ENCODE data around the gene NECTIN1. TPM values are rescaled to one million over a fixed set of nuclear protein-coding genes. Genes with fewer than 3 reads are reported as not detected.

NECTIN1 gene
- total and polyA plus RNA-seq, 4 donors = 4.7 to 18.3 (median 7.3) TPM

- peaks cover 0 to 2% (median 0%) of the 10 kb centered on the region in 3 donors for H3K27me3 ChIP-seq (ENCODE audit: control insufficient read depth in 3 of 3, insufficient read depth in 3 of 3, low read length in 2 of 3)
- H3K9ac ChIP-seq (ENCODE audit: insufficient read depth in 1 of 2, low read length in 2 of 2) = no peak overlapping the region
- ATAC-seq (ENCODE audit: insufficient read depth, low FRiP score) (no peak), DNase-seq (no peak)
- no peak for TF ChIP-seq CTCF (IDR thresholded peaks at IDR 0.05; ENCODE audit: control extremely low read depth, extremely low read depth)
- H3K9me3 ChIP-seq (ENCODE audit: control insufficient read depth in 4 of 4, insufficient read depth in 3 of 4, low read length in 3 of 4) = peaks cover 0 to 1% (median 0%) of the 10 kb centered on the region in 4 donors
- no peaks in the 10 kb centered on the region for H3K36me3 ChIP-seq (ENCODE audit: control insufficient read depth in 4 of 4, insufficient read depth in 4 of 4, low read length in 4 of 4)
- H3K27ac ChIP-seq (ENCODE audit: low read depth in 1 of 2, low read length in 1 of 2) = no peak overlapping the region
- WGBS, 2 donors = 34 to 54% methylated on average over 4 of the region's 4 CpGs
- no peaks in the 10 kb centered on the region for H3K4me1 ChIP-seq (ENCODE audit: control insufficient read depth in 5 of 5, insufficient read depth in 5 of 5, low read length in 5 of 5)
- no peak overlapping the region for H3K4me3 ChIP-seq
Observed at GRCh38 chr11:119594639-119595249, 134.3 kb downstream of the NECTIN1 start.

- Histone ChIP-seq H3K27me3 (ENCODE audit: control insufficient read depth in 3 of 3, insufficient read depth in 3 of 3, low read length in 2 of 3) (peaks cover 0 to 2% (median 0%) of the 10 kb centered on the region in 3 donors), H3K9me3 (ENCODE audit: control insufficient read depth in 4 of 4, insufficient read depth in 3 of 4, low read length in 3 of 4) (peaks cover 0 to 1% (median 0%) of the 10 kb centered on the region in 4 donors), H3K9ac (ENCODE audit: insufficient read depth in 1 of 2, low read length in 2 of 2) (no peak overlapping the region), H3K27ac (ENCODE audit: low read depth in 1 of 2, low read length in 1 of 2) (no peak overlapping the region), H3K4me1 (ENCODE audit: control insufficient read depth in 5 of 5, insufficient read depth in 5 of 5, low read length in 5 of 5) (no peaks in the 10 kb centered on the region), H3K4me3 (no peak overlapping the region), H3K36me3 (ENCODE audit: control insufficient read depth in 4 of 4, insufficient read depth in 4 of 4, low read length in 4 of 4) (no peaks in the 10 kb centered on the region)
- TF ChIP-seq CTCF (IDR thresholded peaks at IDR 0.05; ENCODE audit: control extremely low read depth, extremely low read depth) = no peak
- WGBS, 2 donors = 82 to 91% methylated on average over 1 of the region's 1 CpG
- DNase-seq = no peak
- ATAC-seq (ENCODE audit: insufficient read depth, low FRiP score) = no peak
Observed at GRCh38 chr11:119593346-119593745, 135.7 kb downstream of the NECTIN1 start.

GRCh38 chr11:119592642-119593041, 136.4 kb downstream of the NECTIN1 start:
- Histone ChIP-seq H3K4me1 (ENCODE audit: control insufficient read depth in 5 of 5, insufficient read depth in 5 of 5, low read length in 5 of 5) (peaks cover 0 to 1% (median 0%) of the 10 kb centered on the region in 5 donors), H3K4me3 (no peak overlapping the region), H3K9ac (ENCODE audit: insufficient read depth in 1 of 2, low read length in 2 of 2) (no peak overlapping the region), H3K27ac (ENCODE audit: low read depth in 1 of 2, low read length in 1 of 2) (no peak overlapping the region), H3K27me3 (ENCODE audit: control insufficient read depth in 3 of 3, insufficient read depth in 3 of 3, low read length in 2 of 3) (peaks cover 0 to 2% (median 0%) of the 10 kb centered on the region in 3 donors), H3K9me3 (ENCODE audit: control insufficient read depth in 4 of 4, insufficient read depth in 3 of 4, low read length in 3 of 4) (peaks cover 0 to 1% (median 0%) of the 10 kb centered on the region in 4 donors), H3K36me3 (ENCODE audit: control insufficient read depth in 4 of 4, insufficient read depth in 4 of 4, low read length in 4 of 4) (no peaks in the 10 kb centered on the region)
- peak in 1 of 3 donors; percentile 25 for DNase-seq
- no peak for TF ChIP-seq CTCF (IDR thresholded peaks at IDR 0.05; ENCODE audit: control extremely low read depth, extremely low read depth)
- ATAC-seq (ENCODE audit: insufficient read depth, low FRiP score) = no peak
- WGBS, 2 donors = 59 to 75% methylated on average over 5 of the region's 5 CpGs

Data from lung (tissue), 12 donors.